Chondrocyte (in vitro differentiated cells): ENCODE data around the gene LINC01488. TPM values are rescaled to one million over a fixed set of nuclear protein-coding genes. Genes with fewer than 3 reads are reported as not detected.
A peak's percentile ranks its signal among the peaks of the same experiment; 100 is the strongest.

Experiments used
- DNase-seq: peaks from one replicate; pipeline ENCODE4 v3.0.0; 2021; ENCODE audit warnings: mixed read lengths, low spot score
- H3K27ac Mint-ChIP-seq: one replicate; pipeline ENCODE4 v1.8.0; 2021; ENCODE audit warnings: mild to moderate bottlenecking, moderate library complexity, mixed read lengths; ENCODE audit not compliant: unreplicated experiment
- H3K27me3 Mint-ChIP-seq: 2 replicates; pipeline ENCODE4 v1.8.0; 2021; ENCODE audit warnings: low read depth, mixed read lengths
- H3K36me3 Mint-ChIP-seq: 2 replicates; pipeline ENCODE4 v1.8.0; 2021; ENCODE audit warnings: low read depth, mixed read lengths
- H3K4me1 Mint-ChIP-seq: 2 replicates; pipeline ENCODE4 v1.8.0; 2021; ENCODE audit warnings: low read depth, mild to moderate bottlenecking, mixed read lengths
- H3K4me3 Mint-ChIP-seq: one replicate; pipeline ENCODE4 v1.8.0; 2021; ENCODE audit warnings: mild to moderate bottlenecking, moderate library complexity, mixed read lengths; ENCODE audit not compliant: unreplicated experiment
- H3K9me3 Mint-ChIP-seq: 2 replicates; pipeline ENCODE4 v1.8.0; 2021; ENCODE audit warnings: low read depth, mixed read lengths
- total RNA-seq: library from RNA; stranded (reverse); gene quantifications from 3 replicates; pipeline ENCODE4 v1.2.1, GENCODE V29; 2021
- TF ChIP-seq, protein P1 (sequence below): fragments of 200-600 bp; sonication (generic); IDR thresholded peaks from 2 replicates; pipeline ENCODE4 v1.5.0; 2021; ENCODE audit warnings: antibody characterized with exemption, mild to moderate bottlenecking, moderate library complexity

LINC01488 gene
- total RNA-seq, 1 donor from 2014 or later, result not detected

DNA sequence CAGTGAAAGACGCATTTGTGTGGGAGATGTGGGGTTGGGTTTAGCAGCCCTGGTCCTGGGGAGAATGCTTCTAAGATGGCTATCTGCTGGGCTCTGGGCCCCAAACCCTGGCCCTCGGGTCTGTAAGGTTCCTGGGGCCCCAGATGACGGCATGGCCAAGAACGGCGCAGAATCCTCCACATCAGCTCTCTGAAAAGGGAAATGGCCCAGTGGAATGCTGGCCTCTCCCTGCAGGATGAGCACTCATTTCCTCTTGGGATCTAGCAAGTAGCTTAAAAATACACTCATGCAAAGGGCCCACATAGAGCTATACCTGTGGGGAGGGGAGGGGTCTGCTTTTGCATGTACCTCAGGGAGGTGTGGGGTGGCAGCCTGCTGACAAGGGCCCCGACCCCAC lies 37.5 kb upstream of the LINC01488 start:
- no peak for DNase-seq
- TF ChIP-seq, protein P1, sequence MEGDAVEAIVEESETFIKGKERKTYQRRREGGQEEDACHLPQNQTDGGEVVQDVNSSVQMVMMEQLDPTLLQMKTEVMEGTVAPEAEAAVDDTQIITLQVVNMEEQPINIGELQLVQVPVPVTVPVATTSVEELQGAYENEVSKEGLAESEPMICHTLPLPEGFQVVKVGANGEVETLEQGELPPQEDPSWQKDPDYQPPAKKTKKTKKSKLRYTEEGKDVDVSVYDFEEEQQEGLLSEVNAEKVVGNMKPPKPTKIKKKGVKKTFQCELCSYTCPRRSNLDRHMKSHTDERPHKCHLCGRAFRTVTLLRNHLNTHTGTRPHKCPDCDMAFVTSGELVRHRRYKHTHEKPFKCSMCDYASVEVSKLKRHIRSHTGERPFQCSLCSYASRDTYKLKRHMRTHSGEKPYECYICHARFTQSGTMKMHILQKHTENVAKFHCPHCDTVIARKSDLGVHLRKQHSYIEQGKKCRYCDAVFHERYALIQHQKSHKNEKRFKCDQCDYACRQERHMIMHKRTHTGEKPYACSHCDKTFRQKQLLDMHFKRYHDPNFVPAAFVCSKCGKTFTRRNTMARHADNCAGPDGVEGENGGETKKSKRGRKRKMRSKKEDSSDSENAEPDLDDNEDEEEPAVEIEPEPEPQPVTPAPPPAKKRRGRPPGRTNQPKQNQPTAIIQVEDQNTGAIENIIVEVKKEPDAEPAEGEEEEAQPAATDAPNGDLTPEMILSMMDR, result no peak
- Mint-ChIP-seq H3K27me3 (no peaks in the 10 kb centered on the region), H3K9me3 (no peaks in the 10 kb centered on the region), H3K4me3 (peak overlapping the region; percentile 61), H3K36me3 (peaks cover 2% of the 10 kb centered on the region), H3K27ac (peak overlapping the region; percentile 75), H3K4me1 (peaks cover 34% of the 10 kb centered on the region)

DNA sequence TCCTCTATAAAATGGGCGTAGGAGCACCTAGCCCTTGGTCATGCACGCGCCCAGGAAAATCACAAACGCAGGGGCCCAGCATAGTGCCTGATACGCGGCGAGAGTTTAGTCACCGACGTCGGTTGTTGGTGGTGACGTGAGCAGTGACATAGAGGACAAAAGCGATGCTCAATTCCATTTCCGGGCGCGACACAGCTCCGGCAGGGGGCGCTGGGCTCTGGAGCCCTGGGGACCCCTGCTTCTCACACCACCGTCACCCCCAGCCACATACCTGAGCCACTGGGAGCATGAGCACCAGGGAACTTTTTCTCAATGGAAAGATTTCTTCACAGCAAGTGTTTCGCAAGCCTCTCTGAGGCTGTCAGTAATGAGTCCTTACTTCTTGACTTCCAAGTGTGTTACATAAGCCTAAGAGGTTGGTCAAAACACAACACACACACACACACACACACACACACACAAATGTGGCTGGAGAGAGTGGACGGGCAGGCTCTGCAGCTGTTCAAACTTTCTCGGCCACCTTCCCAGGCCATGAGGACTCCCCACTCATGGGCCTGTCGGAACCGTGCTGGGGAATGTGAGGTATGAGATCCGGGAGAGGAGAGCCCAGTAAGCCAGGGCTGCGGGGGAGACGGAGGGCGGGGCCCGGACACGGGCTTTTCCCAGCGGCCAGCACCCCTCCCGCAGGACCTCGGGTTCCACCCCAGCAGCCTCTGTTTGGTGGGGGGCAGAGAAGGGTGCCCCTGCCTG lies 36.9 kb upstream of the LINC01488 start:
- peak; percentile 82 for DNase-seq
- H3K36me3 Mint-ChIP-seq, result peaks cover 2% of the 10 kb centered on the region
- no peaks in the 10 kb centered on the region for H3K9me3 Mint-ChIP-seq
- peaks cover 38% of the 10 kb centered on the region for H3K4me1 Mint-ChIP-seq
- TF ChIP-seq, protein P1, result peak; percentile 64
- no peak overlapping the region for H3K4me3 Mint-ChIP-seq
- no peak overlapping the region for H3K27ac Mint-ChIP-seq
- H3K27me3 Mint-ChIP-seq, result no peaks in the 10 kb centered on the region

DNA sequence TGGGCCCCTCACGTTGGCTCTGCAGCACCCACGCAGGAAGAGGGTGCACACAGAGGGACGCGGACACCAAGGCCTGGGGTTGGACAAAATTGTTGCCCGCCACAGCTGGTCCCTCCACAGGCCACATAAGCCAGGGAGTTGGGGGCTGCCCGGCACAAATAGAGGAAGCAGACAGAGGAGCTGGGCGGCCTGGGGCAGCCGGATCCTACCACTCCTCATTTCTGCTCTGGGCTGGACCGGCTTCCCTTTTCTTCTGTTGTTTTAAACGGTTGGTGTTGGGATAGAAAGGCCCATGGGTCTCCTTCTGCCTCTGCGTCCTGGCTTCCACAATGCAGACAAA lies 36.4 kb upstream of the LINC01488 start:
- Mint-ChIP-seq H3K36me3 (peaks cover 2% of the 10 kb centered on the region), H3K9me3 (no peaks in the 10 kb centered on the region), H3K4me3 (no peak overlapping the region), H3K27me3 (no peaks in the 10 kb centered on the region), H3K27ac (no peak overlapping the region), H3K4me1 (peaks cover 44% of the 10 kb centered on the region)
- DNase-seq, result no peak
- TF ChIP-seq, protein P1, result no peak

DNA sequence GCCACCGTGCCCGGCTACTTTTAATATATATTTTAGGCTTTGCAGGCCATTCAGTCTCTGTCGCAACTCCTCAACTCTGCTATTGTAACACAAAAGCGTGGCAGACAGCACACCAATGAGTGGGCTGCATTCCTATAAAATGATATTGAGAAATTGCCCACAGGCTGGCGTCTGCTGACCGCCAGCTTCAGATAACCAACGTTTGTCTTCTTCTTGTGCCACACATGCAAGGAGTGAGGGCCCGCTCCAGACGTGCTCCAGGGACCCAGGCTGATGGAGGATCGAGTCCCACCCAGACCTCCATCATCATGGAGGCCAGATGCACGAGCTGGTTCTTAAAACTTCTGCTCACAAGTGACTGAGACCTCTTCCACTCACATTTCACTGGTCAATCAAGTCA lies 35.4 kb upstream of the LINC01488 start:
- peak; percentile 71 for DNase-seq
- Mint-ChIP-seq H3K27me3 (no peaks in the 10 kb centered on the region), H3K4me3 (no peak overlapping the region), H3K27ac (no peak overlapping the region), H3K4me1 (peaks cover 44% of the 10 kb centered on the region), H3K9me3 (no peaks in the 10 kb centered on the region), H3K36me3 (peaks cover 2% of the 10 kb centered on the region)
- TF ChIP-seq, protein P1, result no peak

DNA sequence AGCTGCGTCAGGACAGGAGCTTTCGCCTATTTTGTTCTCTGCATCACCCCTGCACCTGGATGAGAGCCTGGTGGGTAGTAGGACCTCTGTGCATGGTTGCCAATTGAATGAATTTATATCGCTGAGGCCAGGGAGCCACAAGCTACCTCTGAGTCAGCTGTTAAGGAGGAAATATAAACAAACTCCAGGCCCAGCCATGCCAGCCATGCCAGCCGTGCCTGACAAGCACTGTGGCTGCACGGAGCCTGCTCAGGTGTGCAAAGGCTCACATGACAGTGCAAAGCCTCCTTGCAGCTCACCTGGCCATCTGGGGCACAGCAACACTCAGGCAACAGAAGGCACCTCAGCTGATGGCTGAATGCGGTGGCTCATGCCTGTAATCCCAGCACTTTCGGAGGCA lies 33.7 kb upstream of the LINC01488 start:
- Mint-ChIP-seq H3K4me1 (peaks cover 39% of the 10 kb centered on the region), H3K27ac (peak overlapping the region; percentile 25), H3K9me3 (no peaks in the 10 kb centered on the region), H3K36me3 (peaks cover 2% of the 10 kb centered on the region), H3K4me3 (no peak overlapping the region), H3K27me3 (no peaks in the 10 kb centered on the region)
- TF ChIP-seq, protein P1, result no peak
- peak; percentile 59 for DNase-seq
